SK-N-SH treated with all-trans-retinoic acid at 6 μM for 48 hours (cell line): Measurements from ENCODE around the gene KHDRBS2.

ENCODE experiments used
- ATAC-seq: fragments of 200-7000 bp; cut with Tn5 transposase; 3 replicates; pipeline ENCODE4 v1.9.1; 2020; ENCODE audit warnings: mild to moderate bottlenecking, moderate library complexity
- ARNTL ChIP-seq: fragments of 450-650 bp; formaldehyde crosslinking; IDR thresholded peaks from 2 replicates; pipeline ENCODE4 v1.5.0; 2020; ENCODE audit warnings: low read depth, mild to moderate bottlenecking, moderate library complexity, borderline replicate concordance
- BACH2 ChIP-seq: fragments of 250-450 bp; sonication (Bioruptor Pico); IDR thresholded peaks from 2 replicates; pipeline ENCODE4 v1.9.0; 2021; ENCODE audit warnings: mild to moderate bottlenecking, borderline replicate concordance
- CSDC2 ChIP-seq: fragments of 250-450 bp; sonication (Bioruptor Pico); IDR thresholded peaks from 2 replicates; pipeline ENCODE4 v1.5.0; 2020; ENCODE audit warnings: mild to moderate bottlenecking, moderate library complexity
- ESRRG ChIP-seq: fragments of 250-450 bp; sonication (Bioruptor Pico); IDR thresholded peaks from 2 replicates; pipeline ENCODE4 v1.6.1; 2021; ENCODE audit warnings: mild to moderate bottlenecking
- GLIS3 ChIP-seq: fragments of 250-450 bp; sonication (Bioruptor Pico); IDR thresholded peaks from 2 replicates; pipeline ENCODE4 v1.5.0; 2020; ENCODE audit warnings: mild to moderate bottlenecking, moderate library complexity
- OSR1 ChIP-seq: fragments of 250-450 bp; sonication (Bioruptor Pico); IDR thresholded peaks from 2 replicates; pipeline ENCODE4 v1.8.0; 2022; ENCODE audit warnings: moderate library complexity, mild to moderate bottlenecking, inconsistent platforms
- PPARA ChIP-seq: fragments of 250-450 bp; sonication (Bioruptor Pico); IDR thresholded peaks from 2 replicates; pipeline ENCODE4 v1.5.0; 2020; ENCODE audit warnings: mild to moderate bottlenecking, borderline replicate concordance
- RARB ChIP-seq: fragments of 250-450 bp; sonication (Bioruptor Pico); IDR thresholded peaks from 2 replicates; pipeline ENCODE4 v1.8.0; 2021; ENCODE audit warnings: mild to moderate bottlenecking, moderate library complexity
- SNAI2 ChIP-seq: fragments of 250-450 bp; sonication (Bioruptor Pico); IDR thresholded peaks from 2 replicates; pipeline ENCODE4 v1.5.0; 2020; ENCODE audit warnings: mild to moderate bottlenecking, moderate library complexity
- TCF4 ChIP-seq: fragments of 250-450 bp; sonication (Bioruptor Pico); IDR thresholded peaks from 2 replicates; pipeline ENCODE4 v1.8.0; 2021; ENCODE audit warnings: mild to moderate bottlenecking, moderate library complexity, borderline replicate concordance
- TOX ChIP-seq: fragments of 250-450 bp; sonication (Bioruptor Pico); IDR thresholded peaks from 2 replicates; pipeline ENCODE4 v1.8.0; 2021; ENCODE audit warnings: mild to moderate bottlenecking, moderate library complexity, borderline replicate concordance
- ZC3H10 ChIP-seq: fragments of 250-450 bp; sonication (Bioruptor Pico); IDR thresholded peaks from 2 replicates; pipeline ENCODE4 v1.5.1; 2021; ENCODE audit warnings: mild to moderate bottlenecking, moderate library complexity
- ZFP3 ChIP-seq: fragments of 250-450 bp; sonication (Bioruptor Pico); IDR thresholded peaks from 2 replicates; pipeline ENCODE4 v1.5.0; 2020; ENCODE audit warnings: mild to moderate bottlenecking, moderate library complexity
- ZFP30 ChIP-seq: fragments of 450-650 bp; formaldehyde crosslinking; IDR thresholded peaks from 2 replicates; pipeline ENCODE4 v1.5.0; 2022; ENCODE audit warnings: mild to moderate bottlenecking, moderate library complexity
- ZNF565 ChIP-seq: fragments of 450-650 bp; formaldehyde crosslinking; conservative IDR thresholded peaks from 2 replicates; pipeline ENCODE4 v1.5.0; 2020; ENCODE audit warnings: low read depth, mild to moderate bottlenecking, moderate library complexity
- ZNF70 ChIP-seq: fragments of 450-650 bp; formaldehyde crosslinking; IDR thresholded peaks from 2 replicates; pipeline ENCODE4 v1.5.0; 2020; ENCODE audit warnings: mild to moderate bottlenecking, moderate library complexity
- ZNF8 ChIP-seq: fragments of 450-650 bp; formaldehyde crosslinking; IDR thresholded peaks from 2 replicates; pipeline ENCODE4 v1.5.0; 2020; ENCODE audit warnings: mild to moderate bottlenecking, moderate library complexity
- TF ChIP-seq, protein P1 (sequence below): fragments of 250-450 bp; sonication (Bioruptor Pico); IDR thresholded peaks from 2 replicates; pipeline ENCODE4 v1.5.0; 2020; ENCODE audit warnings: mild to moderate bottlenecking, moderate library complexity
- TF ChIP-seq, protein P2 (sequence below): fragments of 250-450 bp; sonication (Bioruptor Pico); IDR thresholded peaks from 2 replicates; pipeline ENCODE4 v1.5.1; 2020; ENCODE audit warnings: low read depth, mild to moderate bottlenecking, moderate library complexity
- TF ChIP-seq, protein P3 (sequence below): fragments of 250-450 bp; sonication (Bioruptor Pico); IDR thresholded peaks from 2 replicates; pipeline ENCODE4 v1.8.0; 2020; ENCODE audit warnings: mild to moderate bottlenecking, moderate library complexity, borderline replicate concordance
- TF ChIP-seq, protein P4 (sequence below): fragments of 250-450 bp; sonication (Bioruptor Pico); IDR thresholded peaks from 2 replicates; pipeline ENCODE4 v1.8.0; 2021; ENCODE audit warnings: low read depth, mild to moderate bottlenecking, moderate library complexity, borderline replicate concordance
- TF ChIP-seq, protein P5 (sequence below): fragments of 250-450 bp; sonication (Bioruptor Pico); IDR thresholded peaks from 2 replicates; pipeline ENCODE4 v1.5.1; 2021; ENCODE audit warnings: mild to moderate bottlenecking, moderate library complexity

KHDRBS2 gene

DNA sequence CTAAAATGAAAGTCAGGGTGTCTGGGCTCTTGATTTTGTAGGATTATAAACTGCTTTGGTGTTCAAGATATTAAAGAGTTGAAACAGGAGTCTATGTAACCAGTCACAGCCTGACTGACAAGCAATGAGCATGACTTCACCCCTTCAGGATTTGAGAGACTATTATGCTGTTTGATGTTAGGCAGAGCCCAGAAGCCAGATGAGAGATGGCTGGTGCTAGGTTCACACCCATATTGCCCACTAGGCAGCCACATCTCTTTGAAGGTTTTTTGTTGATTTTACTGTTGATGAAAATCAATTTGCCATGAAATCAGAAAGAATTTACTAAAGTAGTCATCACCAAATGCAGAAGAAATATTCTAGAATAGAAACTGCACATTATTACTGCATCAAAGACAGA is 243.6 kb downstream of the KHDRBS2 start:
- ATAC-seq, result no peak
- TF ChIP-seq TOX, result no peak
- TF ChIP-seq GLIS3 (CRISPR knock-in tag), result no peak
- TF ChIP-seq RARB (CRISPR knock-in tag), result no peak
- TF ChIP-seq, protein P1, sequence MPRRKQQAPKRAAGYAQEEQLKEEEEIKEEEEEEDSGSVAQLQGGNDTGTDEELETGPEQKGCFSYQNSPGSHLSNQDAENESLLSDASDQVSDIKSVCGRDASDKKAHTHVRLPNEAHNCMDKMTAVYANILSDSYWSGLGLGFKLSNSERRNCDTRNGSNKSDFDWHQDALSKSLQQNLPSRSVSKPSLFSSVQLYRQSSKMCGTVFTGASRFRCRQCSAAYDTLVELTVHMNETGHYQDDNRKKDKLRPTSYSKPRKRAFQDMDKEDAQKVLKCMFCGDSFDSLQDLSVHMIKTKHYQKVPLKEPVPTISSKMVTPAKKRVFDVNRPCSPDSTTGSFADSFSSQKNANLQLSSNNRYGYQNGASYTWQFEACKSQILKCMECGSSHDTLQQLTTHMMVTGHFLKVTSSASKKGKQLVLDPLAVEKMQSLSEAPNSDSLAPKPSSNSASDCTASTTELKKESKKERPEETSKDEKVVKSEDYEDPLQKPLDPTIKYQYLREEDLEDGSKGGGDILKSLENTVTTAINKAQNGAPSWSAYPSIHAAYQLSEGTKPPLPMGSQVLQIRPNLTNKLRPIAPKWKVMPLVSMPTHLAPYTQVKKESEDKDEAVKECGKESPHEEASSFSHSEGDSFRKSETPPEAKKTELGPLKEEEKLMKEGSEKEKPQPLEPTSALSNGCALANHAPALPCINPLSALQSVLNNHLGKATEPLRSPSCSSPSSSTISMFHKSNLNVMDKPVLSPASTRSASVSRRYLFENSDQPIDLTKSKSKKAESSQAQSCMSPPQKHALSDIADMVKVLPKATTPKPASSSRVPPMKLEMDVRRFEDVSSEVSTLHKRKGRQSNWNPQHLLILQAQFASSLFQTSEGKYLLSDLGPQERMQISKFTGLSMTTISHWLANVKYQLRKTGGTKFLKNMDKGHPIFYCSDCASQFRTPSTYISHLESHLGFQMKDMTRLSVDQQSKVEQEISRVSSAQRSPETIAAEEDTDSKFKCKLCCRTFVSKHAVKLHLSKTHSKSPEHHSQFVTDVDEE (CRISPR knock-in tag), result no peak
- no peak for TF ChIP-seq TCF4 (CRISPR knock-in tag)
- no peak for TF ChIP-seq ZNF8 (CRISPR knock-in tag)
- TF ChIP-seq PPARA (CRISPR knock-in tag), result no peak
- no peak for TF ChIP-seq CSDC2 (CRISPR knock-in tag)
- TF ChIP-seq ZNF70 (CRISPR knock-in tag), result no peak
- no peak for TF ChIP-seq SNAI2 (CRISPR knock-in tag)

DNA sequence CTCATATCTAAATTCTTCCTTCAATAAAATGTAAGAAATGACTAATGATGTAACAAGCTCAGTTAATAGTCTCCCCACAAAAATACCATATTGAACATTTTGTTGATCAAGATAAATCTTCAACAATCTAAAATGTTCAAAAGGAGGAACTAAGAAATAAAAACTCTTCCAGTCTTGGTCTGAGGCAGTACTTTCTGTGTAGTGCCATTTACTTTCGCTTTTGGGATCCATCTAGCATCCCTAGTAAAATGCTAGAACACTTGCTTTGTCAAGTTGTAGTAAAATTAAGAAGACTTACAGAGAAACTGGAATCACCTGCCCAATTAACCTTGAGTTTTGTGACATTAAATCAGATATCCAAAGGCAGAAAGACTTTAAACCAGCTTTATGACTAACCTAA is 246.4 kb downstream of the KHDRBS2 start:
- ATAC-seq, result no peak
- TF ChIP-seq, protein P2, sequence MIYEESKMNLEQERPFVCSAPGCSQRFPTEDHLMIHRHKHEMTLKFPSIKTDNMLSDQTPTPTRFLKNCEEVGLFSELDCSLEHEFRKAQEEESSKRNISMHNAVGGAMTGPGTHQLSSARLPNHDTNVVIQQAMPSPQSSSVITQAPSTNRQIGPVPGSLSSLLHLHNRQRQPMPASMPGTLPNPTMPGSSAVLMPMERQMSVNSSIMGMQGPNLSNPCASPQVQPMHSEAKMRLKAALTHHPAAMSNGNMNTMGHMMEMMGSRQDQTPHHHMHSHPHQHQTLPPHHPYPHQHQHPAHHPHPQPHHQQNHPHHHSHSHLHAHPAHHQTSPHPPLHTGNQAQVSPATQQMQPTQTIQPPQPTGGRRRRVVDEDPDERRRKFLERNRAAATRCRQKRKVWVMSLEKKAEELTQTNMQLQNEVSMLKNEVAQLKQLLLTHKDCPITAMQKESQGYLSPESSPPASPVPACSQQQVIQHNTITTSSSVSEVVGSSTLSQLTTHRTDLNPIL (CRISPR knock-in tag), result no peak
- TF ChIP-seq ZFP30 (CRISPR knock-in tag) (no peak), CSDC2 (CRISPR knock-in tag) (no peak), RARB (CRISPR knock-in tag) (no peak), TCF4 (CRISPR knock-in tag) (no peak), ARNTL (CRISPR knock-in tag) (no peak), GLIS3 (CRISPR knock-in tag) (no peak), ZNF565 (CRISPR knock-in tag) (no peak), ZNF70 (CRISPR knock-in tag) (no peak)
- TF ChIP-seq, protein P1 (CRISPR knock-in tag), result no peak
- TF ChIP-seq, protein P3, sequence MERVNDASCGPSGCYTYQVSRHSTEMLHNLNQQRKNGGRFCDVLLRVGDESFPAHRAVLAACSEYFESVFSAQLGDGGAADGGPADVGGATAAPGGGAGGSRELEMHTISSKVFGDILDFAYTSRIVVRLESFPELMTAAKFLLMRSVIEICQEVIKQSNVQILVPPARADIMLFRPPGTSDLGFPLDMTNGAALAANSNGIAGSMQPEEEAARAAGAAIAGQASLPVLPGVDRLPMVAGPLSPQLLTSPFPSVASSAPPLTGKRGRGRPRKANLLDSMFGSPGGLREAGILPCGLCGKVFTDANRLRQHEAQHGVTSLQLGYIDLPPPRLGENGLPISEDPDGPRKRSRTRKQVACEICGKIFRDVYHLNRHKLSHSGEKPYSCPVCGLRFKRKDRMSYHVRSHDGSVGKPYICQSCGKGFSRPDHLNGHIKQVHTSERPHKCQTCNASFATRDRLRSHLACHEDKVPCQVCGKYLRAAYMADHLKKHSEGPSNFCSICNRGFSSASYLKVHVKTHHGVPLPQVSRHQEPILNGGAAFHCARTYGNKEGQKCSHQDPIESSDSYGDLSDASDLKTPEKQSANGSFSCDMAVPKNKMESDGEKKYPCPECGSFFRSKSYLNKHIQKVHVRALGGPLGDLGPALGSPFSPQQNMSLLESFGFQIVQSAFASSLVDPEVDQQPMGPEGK (CRISPR knock-in tag), result no peak
- TF ChIP-seq, protein P4, sequence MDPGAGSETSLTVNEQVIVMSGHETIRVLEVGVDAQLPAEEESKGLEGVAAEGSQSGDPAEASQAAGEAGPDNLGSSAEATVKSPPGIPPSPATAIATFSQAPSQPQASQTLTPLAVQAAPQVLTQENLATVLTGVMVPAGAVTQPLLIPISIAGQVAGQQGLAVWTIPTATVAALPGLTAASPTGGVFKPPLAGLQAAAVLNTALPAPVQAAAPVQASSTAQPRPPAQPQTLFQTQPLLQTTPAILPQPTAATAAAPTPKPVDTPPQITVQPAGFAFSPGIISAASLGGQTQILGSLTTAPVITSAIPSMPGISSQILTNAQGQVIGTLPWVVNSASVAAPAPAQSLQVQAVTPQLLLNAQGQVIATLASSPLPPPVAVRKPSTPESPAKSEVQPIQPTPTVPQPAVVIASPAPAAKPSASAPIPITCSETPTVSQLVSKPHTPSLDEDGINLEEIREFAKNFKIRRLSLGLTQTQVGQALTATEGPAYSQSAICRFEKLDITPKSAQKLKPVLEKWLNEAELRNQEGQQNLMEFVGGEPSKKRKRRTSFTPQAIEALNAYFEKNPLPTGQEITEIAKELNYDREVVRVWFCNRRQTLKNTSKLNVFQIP (CRISPR knock-in tag), result no peak

DNA sequence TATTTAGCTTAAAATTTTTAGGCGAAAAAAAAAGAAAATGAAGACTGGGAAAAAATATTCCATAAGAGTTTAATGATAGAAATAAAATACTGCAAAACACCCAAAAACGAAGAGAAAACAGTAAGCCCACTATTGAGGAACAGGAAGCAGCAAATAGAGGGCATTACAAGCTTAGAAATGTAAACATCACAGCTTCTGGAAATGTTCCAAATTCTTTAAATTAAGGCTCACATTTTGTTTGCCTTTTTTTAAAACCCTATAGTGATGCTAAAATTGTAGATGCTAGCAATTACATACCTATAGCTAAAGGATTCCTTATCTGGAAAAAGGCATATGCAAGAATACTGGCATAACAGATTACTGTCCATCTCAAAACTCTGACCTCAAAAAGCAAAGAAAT is 248.6 kb downstream of the KHDRBS2 start:
- TF ChIP-seq, protein P2 (CRISPR knock-in tag), result no peak
- TF ChIP-seq ARNTL (CRISPR knock-in tag), result no peak
- no peak for TF ChIP-seq ZFP30 (CRISPR knock-in tag)
- no peak for TF ChIP-seq CSDC2 (CRISPR knock-in tag)
- no peak for TF ChIP-seq TOX
- TF ChIP-seq, protein P4 (CRISPR knock-in tag), result no peak
- no peak for TF ChIP-seq ZFP3 (CRISPR knock-in tag)
- TF ChIP-seq ZC3H10, result no peak
- no peak for TF ChIP-seq ESRRG
- TF ChIP-seq GLIS3 (CRISPR knock-in tag), result no peak
- TF ChIP-seq OSR1 (CRISPR knock-in tag), result no peak
- TF ChIP-seq ZNF565 (CRISPR knock-in tag), result no peak
- TF ChIP-seq, protein P5, sequence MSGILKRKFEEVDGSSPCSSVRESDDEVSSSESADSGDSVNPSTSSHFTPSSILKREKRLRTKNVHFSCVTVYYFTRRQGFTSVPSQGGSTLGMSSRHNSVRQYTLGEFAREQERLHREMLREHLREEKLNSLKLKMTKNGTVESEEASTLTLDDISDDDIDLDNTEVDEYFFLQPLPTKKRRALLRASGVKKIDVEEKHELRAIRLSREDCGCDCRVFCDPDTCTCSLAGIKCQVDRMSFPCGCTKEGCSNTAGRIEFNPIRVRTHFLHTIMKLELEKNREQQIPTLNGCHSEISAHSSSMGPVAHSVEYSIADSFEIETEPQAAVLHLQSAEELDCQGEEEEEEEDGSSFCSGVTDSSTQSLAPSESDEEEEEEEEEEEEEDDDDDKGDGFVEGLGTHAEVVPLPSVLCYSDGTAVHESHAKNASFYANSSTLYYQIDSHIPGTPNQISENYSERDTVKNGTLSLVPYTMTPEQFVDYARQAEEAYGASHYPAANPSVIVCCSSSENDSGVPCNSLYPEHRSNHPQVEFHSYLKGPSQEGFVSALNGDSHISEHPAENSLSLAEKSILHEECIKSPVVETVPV, result no peak
- no peak for TF ChIP-seq BACH2 (CRISPR knock-in tag)
- TF ChIP-seq TCF4 (CRISPR knock-in tag), result no peak
- ATAC-seq, result no peak
